ENCODE measurements around the gene UBE2E2.

The UBE2E2 gene

GRCh38 chr3:23241256-23241655 lies 38.1 kb downstream of the UBE2E2 start:
- DNase-seq, result no peak

DNA sequence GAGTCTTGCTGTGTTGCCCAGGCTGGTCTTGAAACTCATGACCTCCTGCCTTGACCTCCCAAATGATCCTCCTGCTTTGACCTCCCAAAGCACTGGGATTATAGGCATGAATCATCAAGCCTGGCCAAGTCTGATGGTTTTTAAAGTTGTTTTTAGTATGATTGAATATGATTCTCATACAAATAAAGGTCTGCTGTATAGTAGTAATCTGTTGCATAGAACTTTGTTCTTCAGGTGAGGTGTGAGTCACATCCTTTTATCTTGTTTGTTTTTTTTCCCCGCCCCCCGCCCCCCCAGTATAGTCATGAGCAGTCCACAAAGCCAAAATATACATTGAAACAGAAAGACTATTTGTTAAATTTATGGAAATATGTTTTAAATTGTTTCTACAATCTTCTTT lies 39.0 kb downstream of the UBE2E2 start:
- DNase-seq, result no peak

DNA sequence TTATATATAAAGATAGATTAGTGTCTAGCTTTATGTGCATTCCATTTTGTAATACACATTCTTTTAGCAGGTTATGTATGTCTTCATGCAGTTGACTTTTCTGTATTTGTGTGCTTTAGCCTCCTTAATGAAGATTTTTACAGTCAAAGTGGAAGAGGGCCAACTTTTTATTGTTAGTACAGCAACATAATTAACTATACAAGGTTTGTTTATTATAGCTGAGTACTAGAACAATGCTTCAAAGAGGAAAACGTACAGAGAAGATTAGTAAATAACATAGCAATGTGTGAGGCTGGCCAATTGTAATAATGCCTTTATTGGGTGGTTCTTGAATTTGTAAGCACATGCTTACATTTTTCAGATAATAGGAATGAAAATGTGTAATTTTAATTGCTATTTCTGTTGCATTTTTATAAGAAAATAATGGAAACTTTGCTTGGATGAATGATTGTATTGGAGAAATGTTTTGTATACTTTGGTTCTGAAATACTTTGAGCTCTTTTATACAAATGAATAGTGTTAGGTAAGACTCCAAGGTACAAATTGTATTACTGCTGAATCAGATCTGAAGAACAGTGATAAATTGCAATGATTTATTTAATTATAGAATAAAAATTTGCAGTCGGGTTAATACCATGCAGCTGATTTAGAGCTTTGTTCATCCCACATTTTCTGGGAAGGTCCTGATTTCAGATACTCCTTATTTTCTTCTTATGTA lies 41.4 kb downstream of the UBE2E2 start:
- no peak for DNase-seq

GRCh38 chr3:23246651-23247050 lies 43.5 kb downstream of the UBE2E2 start:
- DNase-seq, result no peak

DNA sequence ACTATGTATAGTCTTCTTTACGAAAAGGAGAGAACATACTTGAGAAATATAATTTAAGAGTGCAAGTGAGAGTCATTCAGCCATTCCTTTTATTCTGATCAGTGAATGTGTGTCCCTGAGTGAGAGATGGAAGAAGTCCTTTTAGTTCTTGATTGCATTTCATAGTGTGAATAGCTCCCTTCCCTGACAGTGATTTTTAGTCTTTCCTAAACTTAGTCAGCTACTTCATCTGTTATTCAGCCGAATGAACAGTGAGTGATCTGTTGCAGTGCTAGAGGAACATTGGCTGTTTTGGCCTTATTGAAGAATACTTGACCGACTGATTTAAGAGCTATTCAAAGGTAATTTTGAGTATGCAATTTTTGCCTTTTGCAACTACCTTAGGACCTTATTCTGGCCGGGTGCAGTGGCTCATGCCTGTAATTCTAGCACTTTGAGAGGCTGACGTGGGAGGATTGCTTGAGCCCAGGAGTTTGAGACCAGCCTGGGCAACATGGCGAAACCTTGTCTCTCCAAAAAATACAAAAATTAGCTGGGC lies 45.5 kb downstream of the UBE2E2 start:
- no peak for DNase-seq

- no peak for DNase-seq
These were observed 46.8 kb downstream of the UBE2E2 start for GRCh38 chr3:23249961-23250360.

DNA sequence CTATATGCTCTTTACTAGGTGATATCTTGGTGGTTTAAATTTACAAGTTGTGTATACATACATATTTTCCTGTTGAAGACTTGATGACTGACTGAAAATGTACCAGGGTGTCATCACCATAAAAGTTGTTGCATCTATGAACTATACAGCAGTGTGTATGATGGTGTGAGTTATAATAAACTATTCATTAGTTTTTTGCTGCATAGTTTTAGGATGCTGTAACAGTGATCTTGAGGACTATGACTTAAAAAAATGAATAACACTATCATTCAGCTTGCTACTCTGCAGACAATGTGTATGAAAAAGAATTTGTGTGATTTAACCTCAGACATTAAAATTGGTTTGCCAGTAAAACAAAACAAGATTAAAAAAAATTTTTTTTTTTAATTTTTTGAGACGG lies 49.0 kb downstream of the UBE2E2 start:
- DNase-seq, result no peak

GRCh38 chr3:23253214-23253613 lies 50.1 kb downstream of the UBE2E2 start:
- no peak for DNase-seq

DNA sequence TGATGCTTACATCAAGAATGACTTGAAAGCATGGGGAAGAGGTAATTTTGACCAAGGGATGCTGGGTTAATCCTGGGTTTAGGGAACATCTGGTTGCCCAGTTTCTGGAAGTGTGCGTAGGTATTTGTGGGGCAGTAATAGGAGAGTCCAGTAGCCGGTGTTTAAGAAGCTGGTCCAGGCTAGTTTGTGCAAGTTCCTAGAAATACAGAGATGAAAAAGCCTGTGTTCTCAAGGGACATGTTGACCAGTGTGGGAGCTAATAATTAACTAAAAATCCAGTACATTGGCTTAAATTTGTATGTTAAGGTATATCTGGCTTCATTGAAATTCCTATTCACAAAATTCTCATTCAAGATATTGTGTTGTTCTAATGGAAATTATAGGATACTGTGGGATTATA lies 51.2 kb downstream of the UBE2E2 start:
- DNase-seq, result no peak

GRCh38 chr3:23254835-23255234 lies 51.7 kb downstream of the UBE2E2 start:
- peak; percentile 61 for DNase-seq

DNA sequence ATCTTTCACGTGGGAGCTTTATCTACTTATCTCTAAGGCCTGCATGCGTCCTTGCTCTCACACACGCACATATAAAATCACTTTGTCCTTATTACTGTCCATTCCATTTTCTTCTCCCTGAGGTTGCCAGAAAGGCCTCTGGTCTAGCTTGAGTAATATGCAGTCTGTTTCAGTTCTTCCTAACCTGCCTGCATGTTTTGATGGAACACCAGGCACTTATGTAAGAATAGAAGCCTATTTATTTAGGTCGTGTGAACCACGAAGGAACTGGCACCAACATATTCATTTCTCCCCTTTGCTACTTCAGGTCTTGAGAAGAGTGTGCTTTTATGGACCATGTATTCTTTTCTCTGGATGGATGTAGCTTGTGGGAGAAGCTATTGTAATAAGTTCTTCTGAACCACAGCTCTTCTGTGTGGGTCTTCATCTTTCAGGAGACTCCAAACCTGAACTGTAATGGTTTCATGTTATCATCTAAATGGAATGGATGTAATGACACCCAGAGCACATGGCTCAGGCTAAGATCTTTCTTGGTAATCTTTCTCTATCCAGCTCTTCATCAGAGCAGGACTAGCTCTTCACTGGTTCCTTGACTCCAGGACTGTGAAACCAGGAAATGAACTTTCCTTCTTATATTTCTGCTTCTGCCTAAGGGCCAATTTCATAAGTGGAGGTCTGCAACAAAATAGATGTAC lies 53.8 kb downstream of the UBE2E2 start:
- peak; percentile 3 for DNase-seq

DNA sequence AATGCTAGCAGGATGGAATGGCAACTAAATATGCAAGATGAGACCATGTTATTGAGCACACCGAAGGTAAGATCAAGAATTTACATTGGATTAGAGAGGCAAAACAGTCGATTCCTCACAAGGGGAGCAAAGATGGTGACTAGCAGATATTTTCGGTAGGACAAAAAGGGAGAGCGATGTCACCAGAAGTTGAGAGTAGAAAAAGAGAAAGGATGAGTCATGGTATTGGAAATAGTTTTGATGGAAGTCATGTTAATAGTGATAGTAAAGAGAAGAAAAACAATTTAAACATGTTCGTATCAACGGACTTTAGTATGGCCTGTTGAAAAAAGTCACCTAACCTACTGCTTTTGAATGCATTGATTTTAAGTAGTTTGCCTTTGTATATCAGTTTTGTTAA lies 55.0 kb downstream of the UBE2E2 start:
- no peak for DNase-seq

DNA sequence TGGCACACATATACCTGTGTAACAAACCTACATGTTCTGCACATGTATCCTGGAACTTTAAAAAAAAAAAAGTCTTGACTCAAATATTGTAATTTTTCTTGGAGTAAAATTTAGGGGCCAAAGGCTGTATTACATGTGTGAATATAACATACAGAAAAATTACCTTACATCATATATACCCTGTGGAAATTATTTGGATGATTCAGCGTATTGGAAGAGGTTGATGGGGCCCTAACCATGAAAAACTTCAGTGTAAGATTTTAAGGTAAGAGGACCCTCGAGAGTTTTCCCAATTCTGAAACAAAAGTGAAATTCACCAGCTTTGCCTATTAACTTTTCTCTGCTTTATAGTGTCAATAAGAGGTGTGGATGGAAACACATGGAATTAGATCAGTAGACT lies 56.4 kb downstream of the UBE2E2 start:
- no peak for DNase-seq

- no peak for DNase-seq
These were observed 59.6 kb downstream of the UBE2E2 start for GRCh38 chr3:23262766-23263165.

GRCh38 chr3:23263796-23264195 lies 60.7 kb downstream of the UBE2E2 start:
- DNase-seq, result no peak

DNA sequence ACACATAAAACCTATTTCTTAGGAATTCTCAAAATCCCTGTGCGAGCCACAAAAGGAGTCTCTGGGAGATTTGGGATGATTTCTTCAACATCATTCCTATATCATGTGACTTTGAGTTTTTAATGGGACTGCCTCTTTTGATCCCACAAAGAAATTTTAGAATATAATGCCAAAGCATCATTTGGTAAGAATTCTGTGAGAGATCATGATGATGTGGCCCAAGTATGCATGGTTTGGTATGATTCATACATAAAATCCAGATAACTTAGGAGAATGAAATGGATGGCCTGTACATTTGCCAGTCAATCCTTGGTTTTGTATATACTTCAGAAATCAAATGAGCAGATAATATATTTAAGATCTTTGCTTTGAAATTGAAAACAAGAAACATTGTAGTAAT lies 61.3 kb downstream of the UBE2E2 start:
- no peak for DNase-seq

DNA sequence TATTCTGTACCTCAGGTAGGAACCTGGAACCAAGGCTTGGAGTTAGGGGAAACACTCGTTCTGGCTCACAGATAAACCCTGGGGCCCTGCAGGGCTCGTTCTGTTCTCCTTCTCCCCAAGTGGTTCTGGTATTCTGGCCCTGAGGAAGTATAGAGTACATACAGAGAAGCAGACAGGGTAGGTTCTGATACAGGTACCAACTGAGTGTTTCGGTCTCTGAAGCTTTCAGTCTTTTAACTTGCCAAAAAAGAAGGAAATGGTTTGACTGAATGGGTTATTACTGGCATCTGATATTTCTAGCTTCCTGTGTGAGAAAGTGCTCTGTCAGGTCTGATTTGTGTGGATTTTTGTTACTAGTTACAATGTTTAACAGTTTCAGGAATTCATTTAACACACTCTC lies 67.3 kb downstream of the UBE2E2 start:
- DNase-seq, result no peak

DNA sequence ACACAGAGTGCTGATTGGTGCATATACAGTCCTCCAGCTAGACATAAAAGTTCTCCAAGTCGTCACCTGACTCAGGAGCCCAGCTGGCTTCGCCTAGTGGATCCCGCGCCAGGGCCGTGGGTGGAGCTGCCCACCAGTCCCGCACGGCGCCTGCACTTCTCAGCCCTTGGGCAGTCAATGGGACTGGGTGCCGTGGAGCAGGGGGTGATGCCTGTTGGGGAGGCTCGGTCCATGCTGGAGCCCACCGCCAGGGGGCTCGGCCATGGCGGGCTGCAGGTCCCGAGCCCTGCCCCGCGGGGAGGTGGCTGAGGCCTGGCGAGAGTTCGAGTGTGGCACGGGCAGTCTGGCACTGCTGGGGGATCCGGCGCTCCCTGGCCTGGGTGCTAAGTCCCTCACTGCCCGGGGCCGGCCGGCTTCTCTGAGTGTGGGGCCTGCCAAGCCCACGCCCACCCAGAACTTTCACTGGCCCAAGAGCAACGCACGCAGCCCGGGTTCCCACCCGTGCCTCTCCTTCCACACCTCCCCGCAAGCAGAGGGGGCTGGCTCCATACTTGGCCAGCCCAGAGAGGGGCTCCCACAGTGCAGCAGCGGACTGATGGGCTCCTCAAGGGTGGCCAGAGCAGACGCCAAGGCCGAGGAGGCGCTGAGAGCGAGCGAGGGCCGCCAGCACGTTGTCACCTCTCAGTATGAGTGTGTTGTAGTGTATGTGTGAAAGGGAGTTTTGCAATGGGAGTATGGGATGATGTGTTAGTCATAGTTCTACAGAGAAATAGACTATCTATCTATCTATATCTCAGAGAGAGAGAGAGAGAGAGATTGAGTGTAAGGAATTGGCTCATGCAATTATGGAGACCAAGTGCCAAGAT lies 69.0 kb downstream of the UBE2E2 start:
- DNase-seq, result no peak

- no peak for DNase-seq
These were observed 69.7 kb downstream of the UBE2E2 start for GRCh38 chr3:23272820-23273219.

- DNase-seq, result no peak
These were observed 71.9 kb downstream of the UBE2E2 start for GRCh38 chr3:23275061-23275460.

- DNase-seq, result no peak
These were observed 72.7 kb downstream of the UBE2E2 start for GRCh38 chr3:23275814-23276213.

DNA sequence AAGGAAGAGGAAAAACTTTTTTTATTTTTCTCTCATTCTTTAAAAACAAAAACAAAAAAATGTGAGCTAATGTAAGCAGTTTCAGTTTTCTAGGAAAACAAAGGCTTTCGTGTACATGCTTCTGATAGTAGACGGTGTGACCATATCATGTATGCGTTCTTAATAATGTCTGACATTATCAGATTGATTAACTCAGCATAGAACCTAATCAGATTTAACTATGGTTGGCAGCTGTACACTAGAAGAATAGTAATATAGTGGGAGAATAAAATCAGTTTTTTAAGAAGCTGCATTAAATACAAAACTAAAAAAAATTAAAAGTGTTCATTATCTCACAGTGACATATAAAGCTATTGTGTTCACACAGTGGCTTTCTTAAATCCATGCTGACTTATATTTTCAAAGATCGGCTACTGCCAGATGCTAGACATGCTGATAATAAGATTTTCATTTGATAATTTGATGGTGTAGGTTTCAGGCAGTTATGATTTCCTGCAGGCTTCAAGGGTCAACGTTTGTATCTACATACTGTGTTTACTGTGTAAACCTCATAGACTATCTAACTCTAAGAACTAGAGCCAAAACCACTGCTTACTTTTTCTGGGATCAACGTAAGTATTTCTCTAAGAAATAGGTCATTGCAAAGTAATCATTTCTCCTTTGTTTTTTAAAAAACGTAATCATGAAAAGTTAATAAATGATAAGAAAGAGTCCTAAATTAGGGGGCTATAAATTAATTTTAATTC lies 74.0 kb downstream of the UBE2E2 start:
- no peak for DNase-seq

- no peak for DNase-seq
These were observed 74.6 kb downstream of the UBE2E2 start for GRCh38 chr3:23277688-23278087.

All from MV-4-11 (cell line).